GM10266 (cell line): ENCODE results near the gene HTD2.
A peak's percentile ranks its signal among the peaks of the same experiment; 100 is the strongest.

ENCODE experiments used
- DNase-seq: peaks from one replicate; pipeline ENCODE4 v3.0.0; 2012; ENCODE audit errors: extremely low spot score
- CTCF ChIP-seq: IDR thresholded peaks from 2 replicates; pipeline ENCODE4 v1.5.1; 2012; ENCODE audit warnings: mild to moderate bottlenecking, low read depth; ENCODE audit not compliant: control insufficient read depth, insufficient read depth; ENCODE audit errors: missing control alignments

Gene HTD2

DNA sequence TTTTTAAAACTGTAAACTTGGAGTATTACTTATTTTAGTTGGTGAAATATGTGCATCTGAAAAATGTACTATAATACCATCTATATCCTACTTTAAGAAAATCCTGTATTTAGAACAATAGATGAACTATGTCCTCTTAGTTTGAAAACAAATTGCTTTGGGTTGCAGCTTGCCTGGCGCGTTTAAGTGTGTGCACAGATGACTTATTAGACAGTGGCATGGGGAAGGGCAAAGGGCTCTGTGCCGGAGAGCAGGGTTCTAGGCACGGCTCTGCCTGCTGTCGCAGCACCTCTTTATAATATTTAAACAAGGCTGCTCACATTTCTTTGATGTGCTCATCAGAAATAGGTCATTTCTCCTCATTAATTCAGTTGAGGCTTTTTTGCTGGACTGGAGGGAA, 36.4 kb downstream of the HTD2 start:
- DNase-seq, result no peak
- TF ChIP-seq CTCF, result no peak

DNA sequence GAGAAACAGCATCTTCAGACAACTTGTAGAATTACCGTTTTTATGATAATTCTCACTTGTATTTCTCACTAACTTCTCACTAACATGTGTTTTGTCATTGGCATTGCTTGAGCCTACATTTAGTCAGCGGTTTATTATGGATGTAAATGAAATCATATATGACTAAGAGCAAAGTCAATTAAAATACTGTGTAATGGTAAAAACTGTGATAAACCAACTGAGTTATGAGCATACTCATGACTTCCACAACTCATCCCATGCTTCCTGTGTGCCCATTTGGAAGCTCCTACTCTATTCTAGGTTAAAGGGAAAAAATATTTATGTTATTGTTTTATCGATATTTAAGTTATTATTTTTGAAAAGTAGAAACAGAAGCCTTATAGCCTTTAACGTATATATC, 39.1 kb downstream of the HTD2 start:
- no peak for DNase-seq
- TF ChIP-seq CTCF, result no peak

- no peak for TF ChIP-seq CTCF
Observed at GRCh38 chr3:58346368-58346767, 40.0 kb downstream of the HTD2 start.

GRCh38 chr3:58347984-58348383, 41.7 kb downstream of the HTD2 start:
- DNase-seq, result no peak

More at GRCh38 chr3:58346368-58346767, 40.0 kb downstream of the HTD2 start:
- no peak for DNase-seq

DNA sequence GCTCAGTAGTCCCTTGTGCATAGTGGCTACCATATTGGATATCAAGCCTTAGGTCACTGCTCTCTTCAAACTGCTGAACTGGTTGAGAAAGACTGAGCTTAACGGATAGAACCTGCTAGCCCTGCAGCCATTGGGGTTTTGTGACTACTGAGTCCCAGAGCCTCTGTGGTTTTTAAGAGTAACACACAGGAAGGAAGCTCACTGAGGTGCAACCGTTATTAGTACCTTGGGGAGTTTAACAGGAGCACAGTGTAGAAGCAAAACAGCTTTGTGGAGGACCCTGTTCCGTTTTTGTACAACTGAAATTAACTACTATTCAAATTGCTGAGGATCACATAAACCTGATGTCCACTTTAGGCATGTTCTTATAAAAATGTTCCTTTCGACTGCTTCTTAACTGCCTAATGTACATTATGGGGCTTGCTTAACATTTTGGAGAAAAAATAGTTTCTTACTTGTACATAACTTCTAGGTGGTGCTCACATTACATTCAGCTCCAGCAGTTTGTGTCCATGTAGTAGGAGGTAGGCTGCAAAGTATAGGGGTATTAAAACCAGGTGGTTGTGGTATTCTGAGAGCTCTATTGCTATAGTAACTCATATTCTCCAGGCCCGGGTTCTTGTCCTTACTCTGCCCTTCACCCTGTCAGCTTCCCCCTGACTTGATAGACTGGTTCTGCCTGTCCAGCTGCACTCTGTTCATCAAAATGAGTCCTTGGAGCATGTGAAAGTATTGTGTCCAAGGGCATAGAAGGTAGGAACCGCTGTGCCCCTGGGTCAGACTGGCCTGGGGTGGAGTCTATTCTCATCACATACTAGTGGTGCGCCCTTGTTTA, 43.7 kb downstream of the HTD2 start:
- DNase-seq, result peak; percentile 54
- TF ChIP-seq CTCF, result no peak

More at GRCh38 chr3:58347984-58348383, 41.7 kb downstream of the HTD2 start:
- no peak for TF ChIP-seq CTCF

- TF ChIP-seq CTCF, result no peak
- DNase-seq, result no peak
Observed at GRCh38 chr3:58350627-58351013, 44.3 kb downstream of the HTD2 start.

- TF ChIP-seq CTCF, result no peak
- DNase-seq, result no peak
Observed at GRCh38 chr3:58351920-58352319, 45.6 kb downstream of the HTD2 start.
